Adipocyte (in vitro differentiated cells): Measurements from ENCODE around the gene ZBTB9.

Source experiments
- DNase-seq: peaks from one replicate; pipeline ENCODE4 v3.0.0-alpha.2; 2015; ENCODE audit warnings: low read depth
- H3K27me3 ChIP-seq: replicated peaks from 2 replicates; pipeline ENCODE4 v1.7.0; 2013; ENCODE audit warnings: mild to moderate bottlenecking, low read length, moderate library complexity; ENCODE audit not compliant: control insufficient read depth, insufficient read depth
- H3K36me3 ChIP-seq: 2 replicates; pipeline ENCODE4 v1.7.0; 2013; ENCODE audit warnings: low read length, mild to moderate bottlenecking, moderate library complexity; ENCODE audit not compliant: control insufficient read depth, insufficient read depth, severe bottlenecking
- H3K4me1 ChIP-seq: 2 replicates; pipeline ENCODE4 v1.7.0; 2013; ENCODE audit warnings: mild to moderate bottlenecking, low read length, moderate library complexity; ENCODE audit not compliant: control insufficient read depth, insufficient read depth
- H3K4me3 ChIP-seq: 2 replicates; pipeline ENCODE4 v1.7.0; 2013; ENCODE audit warnings: mild to moderate bottlenecking, low read length, moderate library complexity
- H3K9ac ChIP-seq: 2 replicates; pipeline ENCODE4 v1.7.0; 2013; ENCODE audit warnings: mild to moderate bottlenecking, low read length, moderate library complexity
- H3K9me3 ChIP-seq: 2 replicates; pipeline ENCODE4 v1.7.0; 2013; ENCODE audit warnings: mild to moderate bottlenecking, low read length, moderate library complexity; ENCODE audit not compliant: control insufficient read depth

The ZBTB9 gene

DNA sequence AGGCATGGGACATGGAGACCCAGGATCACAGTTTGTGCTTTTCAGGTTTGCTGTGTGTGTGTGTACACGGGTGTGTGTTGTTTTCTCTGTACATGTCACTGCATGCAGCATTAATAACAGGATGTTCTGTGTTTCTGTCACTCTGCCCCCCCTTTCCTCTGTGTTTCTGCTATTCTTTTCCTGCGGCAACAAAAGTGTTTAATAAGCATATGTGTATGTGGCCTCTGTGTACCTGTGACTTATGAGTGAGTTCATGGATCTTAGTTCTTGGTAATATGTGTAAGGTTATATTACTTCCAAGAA is 24.7 kb upstream of the ZBTB9 start:
- Histone ChIP-seq H3K36me3 (no peaks in the 10 kb centered on the region), H3K27me3 (no peaks in the 10 kb centered on the region), H3K9me3 (no peaks in the 10 kb centered on the region), H3K9ac (no peak overlapping the region), H3K4me1 (peaks cover 36% of the 10 kb centered on the region), H3K4me3 (no peak overlapping the region)
- no peak for DNase-seq

DNA sequence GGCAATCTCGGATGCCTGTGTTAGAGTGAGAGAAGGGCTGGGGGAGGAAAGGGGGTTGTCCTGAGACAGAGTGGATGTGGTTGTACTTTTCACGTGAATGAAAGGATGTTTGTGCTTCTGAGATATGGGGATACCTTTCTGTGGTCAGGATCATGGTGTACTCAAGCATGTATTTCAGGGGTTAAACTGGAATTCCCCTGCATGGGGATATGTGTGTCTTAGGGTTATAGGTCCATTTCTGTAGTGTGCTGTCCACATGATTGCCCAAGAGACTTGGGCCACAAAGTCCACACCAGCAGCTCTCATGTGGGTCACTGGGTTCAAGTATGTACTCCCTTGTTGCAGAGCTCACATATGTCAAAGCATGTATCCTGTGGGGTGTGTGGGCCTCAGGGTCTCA is 24.0 kb upstream of the ZBTB9 start:
- peaks cover 4% of the 10 kb centered on the region for H3K36me3 ChIP-seq
- peaks cover 31% of the 10 kb centered on the region for H3K4me1 ChIP-seq
- H3K27me3 ChIP-seq, result no peaks in the 10 kb centered on the region
- H3K9ac ChIP-seq, result no peak overlapping the region
- H3K4me3 ChIP-seq, result no peak overlapping the region
- no peaks in the 10 kb centered on the region for H3K9me3 ChIP-seq
- no peak for DNase-seq

DNA sequence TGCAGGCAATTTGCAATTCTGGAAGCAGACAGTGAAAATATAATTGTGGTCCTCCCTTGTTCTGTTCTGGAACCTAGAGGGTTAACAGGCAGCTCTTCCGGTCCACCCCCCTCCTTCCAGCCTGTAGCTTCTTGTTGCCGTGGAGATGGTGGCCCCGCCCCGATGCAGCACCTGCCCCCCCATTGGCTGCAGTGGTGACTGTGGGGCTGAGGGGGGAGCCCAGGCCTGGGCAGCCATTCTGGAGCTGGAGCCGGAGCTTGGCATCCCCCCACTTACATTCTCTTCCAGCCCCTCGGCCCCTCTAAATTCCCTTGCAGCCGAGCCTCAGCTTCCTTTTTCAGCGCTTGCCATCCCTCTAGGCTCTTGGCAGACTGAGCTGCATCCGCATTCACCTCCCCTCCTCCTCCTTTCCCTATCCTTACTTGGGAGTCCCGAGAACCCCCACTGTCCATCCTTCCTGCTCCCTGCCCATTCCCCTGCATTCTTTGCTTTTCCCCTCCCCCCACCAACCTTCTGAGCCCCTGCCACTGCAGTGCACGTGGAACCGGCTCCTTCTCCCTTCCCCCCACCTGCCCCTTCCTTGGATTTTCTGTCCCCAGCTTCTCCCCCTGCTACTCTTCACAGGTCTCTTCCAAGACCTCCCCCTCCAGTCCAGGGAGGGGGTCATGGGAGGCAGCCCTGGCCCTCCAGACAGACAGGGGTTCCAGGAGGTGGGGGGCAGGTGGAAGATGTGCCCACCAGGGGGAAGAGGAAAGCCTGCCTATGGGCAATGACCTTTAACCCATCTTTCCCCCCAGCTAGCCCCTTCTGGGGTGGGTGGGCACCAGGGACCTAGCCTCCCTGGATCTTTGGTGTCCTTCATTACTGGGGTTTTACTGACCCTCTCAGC is 23.1 kb upstream of the ZBTB9 start:
- peaks cover 31% of the 10 kb centered on the region for H3K4me1 ChIP-seq
- H3K4me3 ChIP-seq, result no peak overlapping the region
- H3K36me3 ChIP-seq, result peaks cover 13% of the 10 kb centered on the region
- H3K9ac ChIP-seq, result no peak overlapping the region
- DNase-seq, result no peak
- no peaks in the 10 kb centered on the region for H3K27me3 ChIP-seq
- H3K9me3 ChIP-seq, result no peaks in the 10 kb centered on the region

DNA sequence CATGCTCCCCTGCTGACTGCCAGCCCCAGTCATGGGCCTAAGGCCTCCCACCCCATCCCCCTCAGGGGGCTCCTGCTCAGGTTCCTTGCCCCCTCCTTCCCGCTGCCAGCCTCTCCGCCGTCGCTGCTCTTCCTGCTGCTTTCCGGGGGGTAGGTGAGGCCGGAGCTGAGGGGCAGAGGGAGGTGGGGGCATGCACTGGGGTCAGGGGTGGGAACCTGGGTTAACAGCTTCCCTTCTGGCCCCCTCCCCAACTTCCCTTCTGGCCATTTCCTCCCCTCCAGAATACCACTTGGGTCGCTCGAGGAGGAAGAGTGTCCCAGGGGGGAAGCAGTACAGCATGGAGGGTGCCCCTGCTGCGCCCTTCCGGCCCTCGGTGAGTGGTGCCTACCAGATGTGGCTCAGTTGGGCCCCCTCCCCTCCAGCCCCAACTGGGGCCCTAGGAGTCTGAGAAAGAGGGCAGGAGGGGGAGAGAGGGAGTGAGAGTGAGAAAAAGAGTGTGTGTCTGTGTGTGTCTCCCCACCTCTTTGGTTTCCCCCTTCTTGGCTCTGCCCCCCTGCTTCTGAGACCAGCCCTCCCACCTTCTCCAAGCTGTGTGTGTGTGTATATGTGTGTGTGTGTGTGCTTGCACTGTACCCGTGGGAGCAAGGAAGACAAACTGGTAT is 22.4 kb upstream of the ZBTB9 start:
- H3K36me3 ChIP-seq, result peaks cover 20% of the 10 kb centered on the region
- H3K4me1 ChIP-seq, result peaks cover 29% of the 10 kb centered on the region
- H3K9me3 ChIP-seq, result no peaks in the 10 kb centered on the region
- no peaks in the 10 kb centered on the region for H3K27me3 ChIP-seq
- no peak overlapping the region for H3K4me3 ChIP-seq
- DNase-seq, result no peak
- H3K9ac ChIP-seq, result no peak overlapping the region

DNA sequence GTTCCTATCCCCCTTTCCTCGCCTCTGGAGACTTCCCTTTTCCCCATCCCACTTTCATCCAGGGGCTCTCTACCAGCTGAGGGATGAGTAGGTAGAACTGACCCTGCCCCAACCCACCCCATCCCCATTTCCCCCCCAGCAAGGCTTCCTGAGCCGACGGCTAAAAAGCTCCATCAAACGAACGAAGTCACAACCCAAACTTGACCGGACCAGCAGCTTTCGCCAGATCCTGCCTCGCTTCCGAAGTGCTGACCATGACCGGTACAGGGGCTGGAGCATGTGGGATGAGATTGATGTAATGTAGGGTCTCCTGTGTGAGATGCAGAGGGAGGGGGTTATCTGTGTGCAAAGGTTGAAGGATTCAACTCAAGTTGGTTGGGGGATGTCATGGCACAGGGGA is 21.8 kb upstream of the ZBTB9 start:
- H3K4me1 ChIP-seq, result peaks cover 24% of the 10 kb centered on the region
- no peak overlapping the region for H3K4me3 ChIP-seq
- H3K36me3 ChIP-seq, result peaks cover 26% of the 10 kb centered on the region
- no peak overlapping the region for H3K9ac ChIP-seq
- no peaks in the 10 kb centered on the region for H3K9me3 ChIP-seq
- H3K27me3 ChIP-seq, result no peaks in the 10 kb centered on the region
- DNase-seq, result no peak

DNA sequence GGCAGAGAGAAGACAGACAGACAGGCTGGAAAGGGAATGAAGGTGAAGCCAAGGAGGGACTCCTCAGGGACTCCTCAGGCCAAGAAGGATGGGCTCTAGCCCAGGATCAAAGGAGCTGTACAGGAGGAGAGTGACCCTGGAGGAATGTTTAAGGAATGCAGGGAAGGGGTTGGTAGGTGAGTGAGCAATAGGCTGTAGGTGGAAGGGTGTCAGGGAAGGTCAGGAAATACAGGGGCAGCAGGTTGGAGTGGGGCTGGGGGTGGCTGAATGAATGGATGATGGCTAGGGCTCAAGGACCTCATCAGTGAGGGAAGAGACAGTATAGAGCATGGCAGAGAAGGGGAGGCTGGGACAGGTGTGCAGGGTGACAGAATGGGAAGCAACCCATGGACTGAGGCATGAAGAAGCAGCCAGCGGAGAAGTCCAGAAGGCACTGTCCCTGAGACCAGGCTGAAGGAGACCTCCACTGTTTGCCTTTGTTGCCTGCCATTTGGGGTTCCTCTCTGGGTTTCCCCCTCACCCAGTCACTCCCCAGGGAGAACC is 21.3 kb upstream of the ZBTB9 start:
- H3K4me1 ChIP-seq, result peaks cover 24% of the 10 kb centered on the region
- no peak overlapping the region for H3K9ac ChIP-seq
- no peak overlapping the region for H3K4me3 ChIP-seq
- H3K27me3 ChIP-seq, result no peaks in the 10 kb centered on the region
- DNase-seq, result no peak
- H3K36me3 ChIP-seq, result peaks cover 29% of the 10 kb centered on the region
- H3K9me3 ChIP-seq, result no peaks in the 10 kb centered on the region

DNA sequence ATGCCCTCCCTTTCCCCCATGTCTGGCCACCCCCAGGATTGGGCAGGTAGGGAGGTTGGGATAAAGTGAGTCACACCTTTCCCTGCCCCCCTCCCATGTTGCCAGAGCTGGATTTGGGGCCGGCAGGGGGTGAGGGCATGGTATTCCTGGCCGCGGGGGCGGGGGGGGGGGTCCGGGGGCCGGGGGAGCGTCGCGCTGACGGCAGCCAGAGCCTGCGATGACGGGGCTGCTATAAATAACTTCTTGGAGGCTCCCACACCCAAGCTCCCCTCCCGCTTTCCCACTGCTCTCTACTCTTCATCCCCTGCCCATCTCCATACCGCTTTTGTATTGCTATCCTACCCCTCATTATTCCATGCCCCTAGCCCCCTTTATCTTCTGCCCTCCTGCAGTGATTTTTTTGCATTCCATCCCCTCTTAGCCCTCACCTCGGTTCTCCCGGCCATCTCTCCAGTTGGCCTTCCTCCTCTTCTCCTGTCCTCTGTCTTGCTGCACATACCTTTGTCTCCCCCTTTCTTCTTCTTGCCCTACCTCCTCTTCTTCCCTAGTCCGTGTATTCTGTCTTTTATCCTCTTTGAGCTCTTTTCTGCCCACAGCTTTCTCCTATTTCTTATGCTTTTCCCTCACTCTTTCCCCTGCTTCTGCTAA is 20.7 kb upstream of the ZBTB9 start:
- peak; percentile 38 for DNase-seq
- Histone ChIP-seq H3K4me1 (peaks cover 18% of the 10 kb centered on the region), H3K9ac (no peak overlapping the region), H3K27me3 (no peaks in the 10 kb centered on the region), H3K36me3 (peaks cover 32% of the 10 kb centered on the region), H3K4me3 (no peak overlapping the region), H3K9me3 (no peaks in the 10 kb centered on the region)

DNA sequence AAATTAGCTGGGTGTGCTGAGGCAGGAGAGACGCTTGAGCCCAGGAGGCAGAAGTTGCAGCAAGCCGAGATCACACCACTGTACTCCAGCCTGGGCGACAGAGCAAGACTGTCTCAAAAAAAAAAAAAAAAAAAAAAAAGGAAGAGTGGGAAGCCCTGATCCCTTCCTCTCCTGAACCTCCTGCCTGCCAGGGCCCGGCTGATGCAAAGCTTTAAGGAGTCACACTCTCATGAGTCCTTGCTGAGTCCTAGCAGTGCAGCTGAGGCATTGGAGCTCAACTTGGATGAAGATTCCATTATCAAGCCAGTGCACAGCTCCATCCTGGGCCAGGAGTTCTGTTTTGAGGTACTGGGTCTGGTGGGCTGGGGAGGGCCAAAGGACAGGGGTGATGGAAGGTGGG is 19.4 kb upstream of the ZBTB9 start:
- Histone ChIP-seq H3K36me3 (peaks cover 36% of the 10 kb centered on the region), H3K9me3 (no peaks in the 10 kb centered on the region), H3K27me3 (no peaks in the 10 kb centered on the region), H3K4me3 (no peak overlapping the region), H3K4me1 (peaks cover 10% of the 10 kb centered on the region), H3K9ac (no peak overlapping the region)
- DNase-seq, result no peak

DNA sequence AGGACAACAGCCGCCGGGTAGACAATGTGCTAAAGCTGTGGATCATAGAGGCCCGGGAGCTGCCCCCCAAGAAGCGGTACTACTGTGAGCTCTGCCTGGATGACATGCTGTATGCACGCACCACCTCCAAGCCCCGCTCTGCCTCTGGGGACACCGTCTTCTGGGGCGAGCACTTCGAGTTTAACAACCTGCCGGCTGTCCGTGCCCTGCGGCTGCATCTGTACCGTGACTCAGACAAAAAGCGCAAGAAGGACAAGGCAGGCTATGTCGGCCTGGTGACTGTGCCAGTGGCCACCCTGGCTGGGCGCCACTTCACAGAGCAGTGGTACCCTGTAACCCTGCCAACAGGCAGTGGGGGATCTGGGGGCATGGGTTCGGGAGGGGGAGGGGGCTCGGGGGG is 16.7 kb upstream of the ZBTB9 start:
- Histone ChIP-seq H3K27me3 (no peaks in the 10 kb centered on the region), H3K4me3 (no peak overlapping the region), H3K9ac (no peak overlapping the region), H3K36me3 (peaks cover 46% of the 10 kb centered on the region), H3K4me1 (no peaks in the 10 kb centered on the region), H3K9me3 (no peaks in the 10 kb centered on the region)
- DNase-seq, result no peak

DNA sequence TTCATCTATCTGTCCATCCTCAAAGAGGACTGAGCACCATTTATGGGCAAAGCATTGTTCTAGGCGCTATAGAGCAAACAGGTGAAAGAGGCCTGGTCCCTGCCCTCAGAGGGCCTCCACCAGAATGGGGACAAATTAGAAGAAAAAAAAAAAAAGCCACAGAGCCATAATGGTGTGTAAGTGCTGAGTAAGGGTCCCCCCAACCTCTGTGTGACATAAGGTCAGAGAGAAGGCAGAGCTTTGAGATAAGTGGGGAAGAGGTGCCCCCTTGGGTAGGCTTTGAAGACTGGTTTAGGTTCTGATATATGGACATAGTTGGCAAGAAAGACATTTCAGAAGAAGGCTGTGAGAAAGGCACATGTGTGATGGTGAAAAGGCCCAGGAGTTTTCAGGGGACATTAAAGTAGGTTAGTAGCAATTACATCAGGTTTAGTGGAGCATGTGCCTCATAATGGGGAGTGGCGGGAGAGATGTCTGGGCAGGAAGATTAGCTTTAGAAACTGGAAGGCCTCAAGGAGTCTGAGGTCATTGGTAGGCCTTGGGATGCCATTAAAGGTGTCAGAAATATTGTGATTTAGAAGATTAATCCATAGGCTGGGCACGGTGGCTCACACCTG is 15.3 kb upstream of the ZBTB9 start:
- Histone ChIP-seq H3K36me3 (peaks cover 56% of the 10 kb centered on the region), H3K9me3 (no peaks in the 10 kb centered on the region), H3K4me1 (no peaks in the 10 kb centered on the region), H3K4me3 (no peak overlapping the region), H3K27me3 (no peaks in the 10 kb centered on the region), H3K9ac (no peak overlapping the region)
- no peak for DNase-seq
